ENCODE data around the gene DAZAP2.
"Not testable (repeated sequence)": the region's sequence is repeated elsewhere in the genome, so short reads cannot be mapped to it uniquely, and the experiment has no call there.

The DAZAP2 gene

DNA sequence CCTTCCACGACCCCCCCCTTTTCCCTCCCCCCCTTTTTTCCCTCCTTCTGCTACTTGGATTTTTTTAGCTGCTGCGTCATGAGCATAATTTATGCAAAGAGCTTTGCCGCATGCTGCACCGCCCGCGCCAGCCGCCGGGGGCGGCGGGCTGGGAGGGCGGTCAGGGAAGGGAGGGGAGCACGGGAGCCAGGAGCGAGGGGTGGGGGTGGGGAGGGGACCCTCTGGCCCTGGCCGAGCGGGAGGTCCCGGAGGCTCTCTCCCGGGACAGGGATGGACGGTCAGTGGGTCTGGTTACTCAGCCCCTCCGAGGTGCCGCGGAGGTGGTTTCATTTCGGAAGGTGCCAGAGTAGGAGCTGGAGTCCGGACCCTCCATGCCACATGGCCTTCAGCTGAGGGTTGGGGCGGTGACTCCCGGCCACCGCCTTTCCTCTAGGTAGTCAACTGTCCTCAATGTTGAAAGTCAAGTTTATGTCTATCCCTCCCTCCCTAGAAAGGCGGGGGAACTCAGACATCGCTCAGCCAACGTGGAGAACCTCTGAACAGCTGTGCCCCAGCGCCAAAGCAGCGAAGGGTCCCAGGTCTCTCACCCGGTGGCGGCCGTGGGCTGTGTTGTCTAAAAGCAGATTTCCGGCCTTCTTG, 20.5 kb upstream of the DAZAP2 start, which contains the start of gene POU6F1:
Gene POU6F1, minus strand, starts transcription at position 95 of the 639 bp plus-strand sequence. CDS start 11,226 bp downstream, outside the sequence.
- peak; percentile 56 for DNase-seq (ENCODE audit: extremely low read depth, low read depth)
- TF ChIP-seq, protein P1, sequence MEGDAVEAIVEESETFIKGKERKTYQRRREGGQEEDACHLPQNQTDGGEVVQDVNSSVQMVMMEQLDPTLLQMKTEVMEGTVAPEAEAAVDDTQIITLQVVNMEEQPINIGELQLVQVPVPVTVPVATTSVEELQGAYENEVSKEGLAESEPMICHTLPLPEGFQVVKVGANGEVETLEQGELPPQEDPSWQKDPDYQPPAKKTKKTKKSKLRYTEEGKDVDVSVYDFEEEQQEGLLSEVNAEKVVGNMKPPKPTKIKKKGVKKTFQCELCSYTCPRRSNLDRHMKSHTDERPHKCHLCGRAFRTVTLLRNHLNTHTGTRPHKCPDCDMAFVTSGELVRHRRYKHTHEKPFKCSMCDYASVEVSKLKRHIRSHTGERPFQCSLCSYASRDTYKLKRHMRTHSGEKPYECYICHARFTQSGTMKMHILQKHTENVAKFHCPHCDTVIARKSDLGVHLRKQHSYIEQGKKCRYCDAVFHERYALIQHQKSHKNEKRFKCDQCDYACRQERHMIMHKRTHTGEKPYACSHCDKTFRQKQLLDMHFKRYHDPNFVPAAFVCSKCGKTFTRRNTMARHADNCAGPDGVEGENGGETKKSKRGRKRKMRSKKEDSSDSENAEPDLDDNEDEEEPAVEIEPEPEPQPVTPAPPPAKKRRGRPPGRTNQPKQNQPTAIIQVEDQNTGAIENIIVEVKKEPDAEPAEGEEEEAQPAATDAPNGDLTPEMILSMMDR (IDR thresholded peaks at IDR 0.05; ENCODE audit: low read depth, low read length): peak; percentile 40

DNA sequence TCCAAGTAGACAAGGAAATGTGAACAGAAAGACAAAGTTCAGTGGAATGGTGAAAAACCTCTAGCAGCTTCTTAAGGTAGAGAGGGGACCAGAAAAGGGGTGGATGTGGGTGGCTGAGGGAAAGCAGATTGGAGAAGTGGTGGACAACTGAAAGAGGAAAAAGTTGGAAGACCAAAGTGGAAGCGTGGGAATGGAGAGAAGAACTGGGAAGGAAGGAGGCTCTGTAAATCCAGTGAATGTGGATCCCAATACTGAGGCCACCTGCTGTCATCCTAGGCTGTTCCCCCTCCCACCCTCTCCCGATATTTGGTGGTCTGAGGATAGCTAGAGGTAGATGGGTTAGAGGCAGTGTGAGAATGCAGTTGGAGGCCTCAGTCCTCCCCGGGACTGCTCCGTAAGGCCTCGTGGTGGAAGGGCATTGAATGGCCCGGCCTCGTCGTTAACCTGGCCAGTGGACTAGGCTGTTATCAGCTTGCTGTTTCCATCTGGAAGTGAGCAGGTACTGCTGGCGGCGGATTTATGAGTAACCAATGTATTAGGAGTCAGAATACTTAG, 19.9 kb upstream of the DAZAP2 start:
- no peak for DNase-seq (ENCODE audit: extremely low read depth, low read depth)
- TF ChIP-seq, protein P1 (IDR thresholded peaks at IDR 0.05; ENCODE audit: low read depth, low read length): no peak

DNA sequence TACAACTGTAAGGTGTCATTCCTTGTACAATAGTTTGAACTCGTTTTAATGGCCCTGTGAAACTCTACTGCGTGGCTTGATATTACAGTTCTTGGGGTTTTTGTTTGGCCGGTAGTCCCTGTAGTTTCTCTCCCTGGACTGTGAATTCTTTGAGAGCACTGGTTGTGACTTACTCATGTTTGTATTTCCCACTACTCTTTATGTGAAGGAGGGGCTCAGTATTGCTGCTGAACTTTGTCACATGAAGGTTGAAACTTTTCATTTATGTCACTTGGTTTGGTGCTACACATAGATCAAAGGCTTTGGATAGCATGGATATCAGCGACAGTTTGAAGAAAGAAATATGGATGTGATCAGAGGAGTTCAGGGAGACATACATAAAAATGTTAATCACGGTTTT, 19.3 kb upstream of the DAZAP2 start:
- TF ChIP-seq, protein P1 (IDR thresholded peaks at IDR 0.05; ENCODE audit: low read depth, low read length): no peak
- DNase-seq (ENCODE audit: extremely low read depth, low read depth): no peak

DNA sequence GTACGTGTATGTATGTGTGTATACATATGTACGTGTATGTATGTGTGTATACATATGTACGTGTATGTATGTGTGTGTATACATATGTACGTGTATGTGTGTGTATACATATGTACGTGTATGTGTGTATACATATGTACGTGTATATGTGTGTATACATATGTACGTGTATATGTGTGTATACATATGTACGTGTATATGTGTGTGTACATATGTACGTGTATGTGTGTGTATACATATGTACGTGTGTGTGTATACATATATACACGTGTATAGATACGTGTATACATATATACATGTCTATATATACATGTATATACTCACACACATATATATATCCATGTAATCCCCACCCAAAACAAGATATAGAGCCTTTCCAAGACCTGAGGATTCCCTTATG, 18.8 kb upstream of the DAZAP2 start:
- DNase-seq (ENCODE audit: extremely low read depth, low read depth): not testable (repeated sequence)

DNA sequence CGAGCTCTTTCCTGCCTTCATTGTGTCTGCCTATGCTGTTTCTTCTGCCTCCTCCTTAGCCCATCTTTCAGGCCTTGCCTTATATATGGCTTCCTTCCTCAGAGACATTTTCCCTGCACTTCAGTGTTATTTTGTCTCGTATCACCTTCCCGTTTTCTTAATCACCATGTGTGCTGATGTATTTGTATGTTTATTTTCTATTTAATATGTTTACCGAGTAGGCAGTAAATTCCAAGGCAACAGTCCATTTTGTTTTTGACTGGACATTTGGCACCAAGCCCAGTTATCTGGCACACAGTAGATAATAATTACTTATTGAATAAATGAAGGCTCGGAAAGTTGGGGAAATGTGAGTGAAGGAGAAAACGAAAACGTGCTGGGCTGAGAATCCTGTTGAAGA, 16.2 kb upstream of the DAZAP2 start:
- TF ChIP-seq, protein P1 (IDR thresholded peaks at IDR 0.05; ENCODE audit: low read depth, low read length): no peak
- DNase-seq (ENCODE audit: extremely low read depth, low read depth): no peak

DNA sequence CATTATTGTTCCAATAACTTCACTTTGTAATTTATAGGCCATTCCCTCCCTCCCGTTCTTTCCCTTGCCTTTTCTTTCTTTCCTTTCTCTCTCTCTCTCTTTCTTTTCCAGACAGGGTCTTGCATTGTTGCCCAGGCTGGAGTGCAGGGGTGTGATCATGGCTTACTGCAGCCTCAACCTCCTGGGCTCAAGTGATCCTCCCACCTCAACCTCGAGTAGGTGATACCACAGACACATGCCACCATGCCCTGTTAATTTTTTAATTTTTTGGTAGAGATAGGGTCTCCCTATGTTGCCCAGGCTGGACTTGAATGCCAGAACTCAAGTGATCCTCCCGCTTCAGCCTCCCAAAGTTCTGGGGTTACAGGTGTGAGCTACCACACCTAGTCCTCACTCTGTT, 14.0 kb upstream of the DAZAP2 start:
- TF ChIP-seq, protein P1 (IDR thresholded peaks at IDR 0.05; ENCODE audit: low read depth, low read length): no peak
- no peak for DNase-seq (ENCODE audit: extremely low read depth, low read depth)

DNA sequence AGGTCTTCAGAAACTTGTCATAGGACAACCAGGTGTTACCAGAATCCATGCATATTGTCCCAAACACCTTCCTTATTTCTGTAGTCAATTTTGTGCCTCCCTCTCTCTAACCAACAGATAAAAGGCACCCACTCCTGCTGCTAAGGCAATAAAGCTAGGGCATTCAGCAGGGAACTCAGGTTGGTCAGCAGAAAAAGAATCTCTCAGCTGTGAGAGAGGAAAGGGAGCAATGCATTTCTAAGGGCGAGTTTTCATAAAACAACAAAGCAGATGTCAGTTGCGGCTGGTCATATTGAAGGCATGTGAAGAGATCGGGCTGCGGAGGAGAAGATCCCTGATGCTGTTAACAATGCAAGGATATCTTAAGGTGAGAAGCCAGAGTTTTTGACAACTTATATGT, 13.4 kb upstream of the DAZAP2 start:
- TF ChIP-seq, protein P1 (IDR thresholded peaks at IDR 0.05; ENCODE audit: low read depth, low read length): no peak
- DNase-seq (ENCODE audit: extremely low read depth, low read depth): no peak

DNA sequence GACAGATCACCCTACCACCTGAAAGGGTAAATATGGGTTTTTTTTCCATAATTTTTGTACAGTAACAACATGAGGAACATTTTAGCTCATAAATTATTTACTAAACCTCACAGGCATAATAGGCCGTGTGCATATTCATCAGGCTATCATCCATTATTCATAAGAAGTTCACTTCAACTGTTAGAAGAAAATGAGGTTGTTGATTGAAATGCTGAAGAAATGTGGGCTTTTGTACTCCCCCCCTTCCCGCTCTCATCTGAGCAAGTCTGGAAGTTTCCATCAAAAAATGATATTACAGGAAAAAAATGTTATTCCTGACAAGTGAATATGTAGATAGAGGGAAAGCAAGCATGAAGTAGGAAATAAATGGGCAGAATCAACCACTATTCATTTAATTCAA, 12.9 kb upstream of the DAZAP2 start:
- TF ChIP-seq, protein P1 (IDR thresholded peaks at IDR 0.05; ENCODE audit: low read depth, low read length): no peak
- DNase-seq (ENCODE audit: extremely low read depth, low read depth): no peak

DNA sequence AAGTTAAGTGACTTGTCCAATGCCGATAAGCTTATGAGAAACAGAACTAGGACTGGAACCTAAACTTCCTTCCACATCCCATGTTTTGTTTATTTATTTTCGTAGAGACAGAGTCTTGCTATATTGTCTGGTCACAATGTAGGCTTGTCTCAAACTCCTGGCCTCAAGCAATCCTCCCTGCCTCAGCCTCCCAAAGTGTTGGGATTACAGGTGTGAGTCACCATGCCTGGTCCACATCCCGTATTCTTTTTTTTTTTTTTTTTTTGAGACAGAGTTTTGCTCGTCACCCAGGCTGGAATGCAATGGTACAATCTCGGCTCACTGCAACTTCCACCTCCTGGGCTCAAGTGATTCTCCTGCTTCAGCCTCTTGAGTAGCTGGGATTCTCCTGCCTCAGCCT, 11.5 kb upstream of the DAZAP2 start:
- not testable (repeated sequence) for DNase-seq (ENCODE audit: extremely low read depth, low read depth)
